Cerebellar nuclear complex (tissue), 1 donor: Measurements from ENCODE around the gene KCTD13.
"Not testable (repeated sequence)": the region's sequence is repeated elsewhere in the genome, so short reads cannot be mapped to it uniquely, and the experiment has no call there.

ENCODE experiments used
- DNase-seq, 2 experiments: peaks; one replicate each; lab custom pipeline; 2025; lab: John Stamatoyannopoulos, UW

Gene KCTD13

GRCh38 chr16:29906520-29907244 lies 19.3 kb downstream of the KCTD13 start:
- no peak for DNase-seq

DNA sequence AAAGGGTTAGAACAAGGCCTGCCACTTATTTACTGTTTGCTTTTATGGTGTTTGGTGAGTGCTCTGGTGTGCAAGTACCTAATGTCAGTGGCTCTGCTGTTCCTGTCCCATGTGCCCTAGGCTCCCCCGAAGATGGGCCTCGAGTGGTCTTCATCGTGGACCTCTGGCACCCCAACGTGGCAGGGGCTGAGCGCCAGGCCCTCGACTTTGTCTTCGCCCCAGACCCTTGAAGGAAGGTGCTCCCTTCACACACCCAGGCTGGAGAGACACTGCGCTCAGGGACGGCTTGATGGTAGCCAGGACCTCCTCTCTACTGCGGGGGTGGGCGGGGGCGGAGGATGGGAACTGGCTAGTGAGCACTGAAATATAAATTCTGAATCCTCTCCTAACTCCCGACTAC lies 20.4 kb downstream of the KCTD13 start:
- DNase-seq = no peak

DNA sequence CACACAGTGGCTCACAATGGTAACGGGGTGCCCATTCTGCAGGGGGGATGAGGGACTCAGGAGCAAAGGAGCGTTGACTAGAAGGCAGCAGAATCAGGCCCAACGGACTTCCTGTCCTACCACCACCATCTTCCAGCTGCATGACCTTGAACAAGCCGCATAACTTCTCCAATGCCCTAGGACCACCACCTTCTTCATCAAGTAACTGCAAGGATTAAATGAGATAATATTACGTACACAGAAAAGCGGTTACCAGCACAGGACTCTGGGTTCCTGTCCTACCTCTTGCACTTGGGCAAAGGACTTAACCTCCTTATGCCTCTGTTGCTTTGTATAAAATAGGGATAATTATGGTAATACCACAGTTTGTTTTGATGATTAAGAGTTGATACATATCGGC lies 21.1 kb downstream of the KCTD13 start:
- DNase-seq = no peak

DNA sequence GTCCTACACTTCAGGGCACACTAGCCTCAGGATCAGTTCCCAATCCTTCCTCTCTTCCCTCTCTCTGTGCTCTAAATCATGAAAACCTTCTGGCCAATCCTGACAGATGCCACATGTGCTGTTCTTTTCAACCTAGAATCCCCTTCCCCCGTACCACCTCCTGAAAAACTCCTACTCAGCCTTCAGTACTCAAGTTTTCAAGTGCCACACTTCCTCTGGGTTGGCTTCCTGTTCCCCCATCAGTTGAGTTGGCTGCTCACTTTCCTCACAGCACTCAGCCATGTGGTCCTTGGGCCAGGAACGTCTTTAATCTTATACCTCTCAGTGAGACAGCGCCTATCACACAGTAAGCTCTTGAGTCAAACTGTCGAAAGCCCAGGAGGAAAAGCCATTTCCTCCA lies 22.4 kb downstream of the KCTD13 start:
- DNase-seq = no peak

- no peak for DNase-seq
Observed at GRCh38 chr16:29901607-29901945, 24.4 kb downstream of the KCTD13 start.

- no peak for DNase-seq
Observed at GRCh38 chr16:29900888-29901606, 25.0 kb downstream of the KCTD13 start.

GRCh38 chr16:29900102-29900887 lies 25.7 kb downstream of the KCTD13 start, which contains the start of gene ASPHD1:
Gene ASPHD1 (plus strand): TSS chr16:29900488. CDS start chr16:29900972, 484 bp downstream.
- peak; percentile 60 to 94 for DNase-seq

GRCh38 chr16:29899516-29900101 lies 26.4 kb downstream of the KCTD13 start, which contains the start of gene SEZ6L2:
Gene SEZ6L2 (minus strand): TSS chr16:29899550. CDS start chr16:29899019, 531 bp downstream.
- DNase-seq = peak in 1 of 2 experiments; percentile 94

GRCh38 chr16:29898804-29899515 lies 27.1 kb downstream of the KCTD13 start:
- no peak for DNase-seq

DNA sequence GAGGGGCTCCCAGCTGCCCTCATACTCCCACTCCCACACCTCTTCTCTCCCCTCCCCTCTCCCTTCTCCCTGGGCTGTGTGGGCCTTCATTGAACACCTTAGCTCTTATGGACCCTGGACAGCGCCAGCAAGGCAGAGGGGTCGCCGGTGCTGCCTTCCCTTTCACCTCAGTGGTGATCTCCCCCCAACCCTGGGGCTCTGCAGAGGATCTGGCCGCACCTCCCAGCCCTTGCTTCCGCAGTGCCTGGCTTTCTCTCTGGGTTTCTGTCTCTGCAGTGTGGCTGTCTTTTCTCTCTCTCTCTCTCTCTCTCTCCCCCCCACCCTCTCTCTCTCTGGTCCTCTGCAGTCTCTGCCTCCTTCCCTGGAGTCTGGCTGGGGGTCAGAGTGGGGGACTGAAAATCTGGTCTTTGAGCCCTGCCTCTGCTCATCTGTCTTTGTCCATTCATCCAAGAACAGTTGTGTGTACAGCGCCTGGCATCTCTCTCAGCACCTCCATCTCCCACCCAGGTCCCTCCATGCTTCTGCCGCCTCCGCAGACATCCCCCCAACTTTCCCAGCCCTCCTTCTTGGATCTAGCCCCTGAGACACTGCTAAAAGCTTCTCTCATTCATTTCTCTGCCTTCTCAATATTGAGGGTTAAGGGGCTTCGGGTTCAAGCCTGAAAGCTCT lies 27.8 kb downstream of the KCTD13 start:
- no peak for DNase-seq

DNA sequence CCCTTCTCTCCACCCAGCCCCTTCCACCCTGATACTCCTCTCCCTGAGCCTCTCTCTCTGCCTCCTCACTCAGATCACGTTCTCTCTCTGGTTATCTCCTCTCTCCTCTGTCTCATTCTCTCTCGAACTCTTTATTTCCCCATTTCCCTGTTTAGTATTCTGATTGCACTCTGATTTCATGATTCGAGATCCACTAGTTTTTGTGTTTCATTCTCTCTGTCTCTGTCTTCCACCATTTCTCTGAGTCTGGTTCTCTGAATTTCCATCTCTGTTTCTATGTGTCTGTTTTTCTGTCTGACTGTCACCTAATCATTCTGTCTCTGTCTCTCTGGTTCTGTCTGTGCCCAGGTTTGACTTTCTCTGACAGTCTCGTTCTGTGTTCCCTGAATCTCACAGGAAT lies 28.7 kb downstream of the KCTD13 start:
- DNase-seq = no peak

GRCh38 chr16:29896841-29897240 lies 29.2 kb downstream of the KCTD13 start:
- DNase-seq = no peak

GRCh38 chr16:29894352-29894751 lies 31.7 kb downstream of the KCTD13 start:
- no peak for DNase-seq

DNA sequence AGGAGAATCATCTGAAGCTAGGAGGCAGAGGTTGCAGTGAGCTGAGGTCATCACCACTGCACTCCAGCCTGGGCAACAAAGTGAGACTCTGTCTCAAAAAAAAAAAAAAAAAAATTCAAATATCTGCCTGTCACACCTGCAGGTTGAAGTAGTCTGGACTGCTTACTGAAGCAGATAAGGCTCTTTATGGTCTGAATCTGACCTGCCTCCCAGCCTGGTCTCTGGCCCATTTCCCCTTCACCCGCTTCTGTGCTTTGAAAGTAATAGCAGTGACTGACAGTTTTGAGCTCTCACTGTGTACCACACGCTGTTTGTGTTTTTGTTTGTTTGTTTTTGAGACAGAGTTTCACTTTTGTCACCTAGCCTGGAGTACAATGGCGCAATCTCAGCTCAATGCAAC lies 32.5 kb downstream of the KCTD13 start:
- no peak for DNase-seq

DNA sequence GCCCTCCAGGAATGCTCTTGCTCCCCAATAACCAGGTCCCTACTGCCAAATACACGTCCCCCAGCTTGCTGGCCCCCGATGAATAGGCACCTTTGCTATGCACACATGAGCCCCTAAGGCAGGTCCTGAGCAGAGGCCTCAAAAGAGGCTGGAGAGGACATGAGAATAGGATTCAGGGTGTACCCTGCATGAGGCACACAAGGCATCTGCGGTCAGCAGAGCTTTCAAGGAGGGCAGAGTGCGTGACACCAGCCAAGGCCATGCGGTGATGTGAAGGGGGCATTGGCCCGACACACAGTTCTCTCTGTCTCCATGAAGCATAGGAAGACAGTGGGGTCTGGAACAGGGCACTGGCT lies 33.6 kb downstream of the KCTD13 start:
- no peak for DNase-seq

DNA sequence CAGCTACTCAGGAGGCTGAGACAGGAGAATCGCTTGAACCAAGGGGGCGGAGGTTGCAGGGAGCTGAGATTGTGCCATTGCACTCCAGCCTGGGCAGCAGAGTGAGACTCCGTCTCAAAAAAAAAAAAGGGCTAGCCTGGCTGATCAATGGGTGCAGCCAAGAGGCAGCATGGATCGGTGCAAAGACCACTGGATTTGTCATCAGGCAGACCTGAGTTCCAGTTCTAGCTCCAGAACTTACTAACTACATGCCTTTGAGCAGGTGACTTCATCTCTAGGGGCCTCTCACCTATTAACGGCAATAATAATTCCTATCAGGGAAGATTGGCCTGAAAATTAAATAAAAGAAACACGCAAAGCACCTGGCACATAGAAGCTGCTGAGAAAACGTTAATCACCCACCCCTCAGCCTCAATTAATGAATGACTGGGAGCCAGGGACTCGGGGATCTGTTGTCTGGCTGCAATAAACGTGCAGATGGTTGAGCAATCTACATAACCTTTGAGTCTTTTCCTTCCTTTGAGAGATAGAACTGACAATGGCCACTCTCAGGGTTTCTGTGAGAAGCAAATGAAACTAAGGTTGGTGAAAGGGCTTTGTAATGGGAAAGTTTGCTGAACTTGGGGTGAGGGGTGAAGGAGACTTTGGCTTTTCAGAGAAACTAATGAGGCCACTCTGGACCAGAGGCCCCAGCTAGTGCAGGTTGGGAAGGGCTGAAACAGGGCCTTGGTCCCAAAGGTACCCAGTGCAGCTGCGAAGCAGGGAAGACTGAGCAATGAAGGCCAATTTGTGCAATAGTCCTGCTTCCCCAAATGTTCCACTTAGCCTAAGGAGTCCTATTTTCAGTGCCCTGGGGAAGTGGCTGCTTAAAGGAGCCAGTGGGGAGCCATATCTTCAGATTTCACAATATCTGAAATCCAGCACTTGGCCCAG lies 34.2 kb downstream of the KCTD13 start:
- no peak for DNase-seq

DNA sequence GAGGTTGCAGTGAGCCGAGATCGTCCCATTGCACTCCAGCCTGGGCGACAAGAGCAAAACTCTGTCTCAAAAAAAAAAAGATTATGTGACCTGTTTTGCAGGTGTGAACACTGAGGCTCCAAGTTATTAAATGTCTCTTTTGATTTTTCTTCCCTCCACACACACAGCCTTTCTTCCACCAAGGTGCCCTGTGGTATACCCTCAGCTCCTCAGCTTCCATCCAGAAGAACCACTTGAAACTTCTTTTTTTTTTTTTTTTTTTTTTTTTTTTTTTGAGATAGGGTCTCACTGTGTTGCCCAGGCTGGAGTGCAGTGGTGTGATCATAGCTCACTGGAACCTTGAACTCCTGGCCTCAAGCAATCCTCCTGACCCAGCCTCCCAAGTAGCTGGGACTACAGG lies 36.7 kb downstream of the KCTD13 start:
- DNase-seq = not testable (repeated sequence)

- DNase-seq = no peak
Observed at GRCh38 chr16:29883987-29884386, 42.0 kb downstream of the KCTD13 start.

- DNase-seq = no peak
Observed at GRCh38 chr16:29881050-29881449, 45.0 kb downstream of the KCTD13 start.

DNA sequence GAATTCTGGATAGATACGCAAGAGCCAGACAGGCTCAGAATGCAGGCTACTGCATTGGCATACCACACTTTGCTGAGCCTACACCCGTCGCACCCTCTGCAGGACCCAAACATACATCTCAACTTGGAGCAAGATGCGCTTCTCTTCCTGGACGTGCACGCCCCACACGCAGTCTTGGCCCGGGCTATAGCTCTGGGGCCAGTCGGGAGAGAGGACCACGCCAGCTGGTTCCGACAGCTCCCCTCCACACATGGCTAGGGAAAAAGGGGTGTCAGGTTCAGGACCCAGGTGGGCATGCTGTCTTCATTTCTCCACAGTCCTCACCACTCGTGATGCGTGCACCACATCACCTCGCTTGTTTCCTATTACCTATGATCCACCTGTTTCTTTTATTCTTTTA lies 47.9 kb downstream of the KCTD13 start:
- no peak for DNase-seq
